GM12874 (cell line): ENCODE results near the gene ASCC2.

Experiments
- CTCF ChIP-seq: IDR thresholded peaks from 2 replicates; pipeline ENCODE4 v1.5.1; 2011; ENCODE audit warnings: low read depth, mild to moderate bottlenecking, control low read depth, low read length, moderate library complexity; ENCODE audit not compliant: insufficient read depth

The ASCC2 gene

GRCh38 chr22:29767171-29768051 is 70.7 kb downstream of the ASCC2 start, which contains the start of gene UQCR10:
Gene UQCR10 (plus strand): TSS chr22:29767369. CDS start chr22:29767399, 30 bp downstream.
- no peak for TF ChIP-seq CTCF

GRCh38 chr22:29766632-29767170 is 71.4 kb downstream of the ASCC2 start, which contains the start of gene ZMAT5:
Gene ZMAT5 (minus strand): TSS chr22:29767007. CDS start chr22:29748544, 18,463 bp downstream.
- no peak for TF ChIP-seq CTCF

- TF ChIP-seq CTCF, result no peak
Observed at GRCh38 chr22:29765905-29766631, 72.0 kb downstream of the ASCC2 start.

- TF ChIP-seq CTCF, result no peak
Observed at GRCh38 chr22:29762263-29762662, 75.8 kb downstream of the ASCC2 start.

GRCh38 chr22:29758959-29759358 is 79.1 kb downstream of the ASCC2 start:
- TF ChIP-seq CTCF, result no peak

GRCh38 chr22:29758068-29758622 is 79.9 kb downstream of the ASCC2 start:
- no peak for TF ChIP-seq CTCF

GRCh38 chr22:29757096-29757495 is 81.0 kb downstream of the ASCC2 start:
- TF ChIP-seq CTCF, result no peak
